Smooth muscle cell (in vitro differentiated cells): Measurements from ENCODE around the gene THSD7B. TPM values are rescaled to one million over a fixed set of nuclear protein-coding genes. Genes with fewer than 3 reads are reported as not detected.

Experiments used
- DNase-seq: peaks from one replicate; lab custom pipeline; 2025; ENCODE audit not compliant: unreplicated experiment; lab: John Stamatoyannopoulos, UW
- H2AFZ ChIP-seq: fragments of 200-600 bp; sonication (generic); 2 replicates; pipeline ENCODE4 v1.6.0; 2016; ENCODE audit warnings: antibody characterized with exemption, low read depth, mild to moderate bottlenecking
- H3F3A ChIP-seq: fragments of 200-600 bp; sonication (generic); 2 replicates; pipeline ENCODE4 v1.6.0; 2017; ENCODE audit warnings: antibody characterized with exemption, low read depth
- H3K27ac ChIP-seq: fragments of 200-600 bp; sonication (generic); 2 replicates; pipeline ENCODE4 v1.5.1; 2016; ENCODE audit warnings: low read depth, mild to moderate bottlenecking
- H3K27me3 ChIP-seq: fragments of 200-600 bp; sonication (generic); 2 replicates; pipeline ENCODE4 v1.6.1; 2016; ENCODE audit warnings: low read depth, mild to moderate bottlenecking
- H3K36me3 ChIP-seq: fragments of 200-600 bp; sonication (generic); 2 replicates; pipeline ENCODE4 v1.5.1; 2016; ENCODE audit warnings: low read depth
- H3K4me1 ChIP-seq: fragments of 200-600 bp; sonication (generic); 2 replicates; pipeline ENCODE4 v1.5.1; 2016; ENCODE audit warnings: low read depth
- H3K4me2 ChIP-seq: fragments of 200-600 bp; sonication (generic); 2 replicates; pipeline ENCODE4 v1.6.0; 2016; ENCODE audit warnings: mild to moderate bottlenecking
- H3K4me3 ChIP-seq: fragments of 200-600 bp; sonication (generic); 2 replicates; pipeline ENCODE4 v1.5.1; 2016; ENCODE audit warnings: mild to moderate bottlenecking
- H3K79me2 ChIP-seq: fragments of 200-600 bp; sonication (generic); 2 replicates; pipeline ENCODE4 v1.6.0; 2016; ENCODE audit warnings: low read depth, mild to moderate bottlenecking
- H3K9ac ChIP-seq: fragments of 200-600 bp; sonication (generic); 2 replicates; pipeline ENCODE4 v1.6.0; 2016; ENCODE audit warnings: low read depth
- H3K9me3 ChIP-seq: fragments of 200-600 bp; sonication (generic); replicated peaks from 2 replicates; pipeline ENCODE4 v1.5.1; 2016; ENCODE audit warnings: low read depth
- H4K20me1 ChIP-seq: fragments of 200-600 bp; sonication (generic); 2 replicates; pipeline ENCODE4 v1.6.0; 2016; ENCODE audit warnings: low read depth
- WGBS: methylation state at CpG from one replicate; pipeline ENCODE4 v1.1.7; 2016; ENCODE audit warnings: low lambda C conversion rate; 5-methylcytosine and 5-hydroxymethylcytosine counted together
- polyA plus RNA-seq: library from polyadenylated mRNA; unstranded; fragments of >200 nt; fragmentation: Nextera tagmentation; extraction: Ambion mirVana; gene quantifications from 2 replicates; pipeline ENCODE4 v1.2.1, GENCODE V29; 2016
- total RNA-seq: library from RNA; depleted of rRNA; stranded (reverse); fragments of >200 nt; gene quantifications from 2 replicates; pipeline ENCODE4 v1.2.3, GENCODE V29; 2014
- TF ChIP-seq, protein P1 (sequence below): fragments of 200-600 bp; sonication (generic); IDR thresholded peaks from 2 replicates; pipeline ENCODE4 v1.5.1; 2017; ENCODE audit warnings: borderline replicate concordance, mild to moderate bottlenecking, antibody characterized with exemption; ENCODE audit not compliant: insufficient read depth, poor library complexity, severe bottlenecking

The THSD7B gene
- total and polyA plus RNA-seq, 2 experiments from 2014 or later: not detected

DNA sequence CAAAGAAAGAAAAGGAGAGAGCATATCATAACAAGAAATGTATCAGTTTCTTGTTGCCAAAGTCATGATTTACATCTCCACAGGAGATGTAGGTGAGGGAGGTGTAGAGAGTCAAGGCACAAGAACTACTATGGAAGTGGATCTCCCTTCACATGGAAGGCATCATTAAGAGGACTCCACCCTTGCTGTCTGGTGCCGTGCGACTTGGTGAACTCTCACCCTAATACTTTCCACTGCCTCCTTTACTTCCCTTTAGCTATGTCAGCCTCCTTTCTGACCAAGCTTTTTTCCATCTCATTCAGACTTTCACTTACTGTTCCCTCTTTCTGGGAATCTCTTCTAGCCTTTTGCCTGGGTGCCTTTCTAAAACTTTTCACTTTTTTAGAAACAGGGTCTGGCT, 490.0 kb downstream of the THSD7B start:
- H3K4me2 ChIP-seq: no peak overlapping the region
- H3K9ac ChIP-seq: no peak overlapping the region
- H3K4me1 ChIP-seq: no peaks in the 10 kb centered on the region
- TF ChIP-seq, protein P1, sequence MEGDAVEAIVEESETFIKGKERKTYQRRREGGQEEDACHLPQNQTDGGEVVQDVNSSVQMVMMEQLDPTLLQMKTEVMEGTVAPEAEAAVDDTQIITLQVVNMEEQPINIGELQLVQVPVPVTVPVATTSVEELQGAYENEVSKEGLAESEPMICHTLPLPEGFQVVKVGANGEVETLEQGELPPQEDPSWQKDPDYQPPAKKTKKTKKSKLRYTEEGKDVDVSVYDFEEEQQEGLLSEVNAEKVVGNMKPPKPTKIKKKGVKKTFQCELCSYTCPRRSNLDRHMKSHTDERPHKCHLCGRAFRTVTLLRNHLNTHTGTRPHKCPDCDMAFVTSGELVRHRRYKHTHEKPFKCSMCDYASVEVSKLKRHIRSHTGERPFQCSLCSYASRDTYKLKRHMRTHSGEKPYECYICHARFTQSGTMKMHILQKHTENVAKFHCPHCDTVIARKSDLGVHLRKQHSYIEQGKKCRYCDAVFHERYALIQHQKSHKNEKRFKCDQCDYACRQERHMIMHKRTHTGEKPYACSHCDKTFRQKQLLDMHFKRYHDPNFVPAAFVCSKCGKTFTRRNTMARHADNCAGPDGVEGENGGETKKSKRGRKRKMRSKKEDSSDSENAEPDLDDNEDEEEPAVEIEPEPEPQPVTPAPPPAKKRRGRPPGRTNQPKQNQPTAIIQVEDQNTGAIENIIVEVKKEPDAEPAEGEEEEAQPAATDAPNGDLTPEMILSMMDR: no peak
- no peak for DNase-seq
- no peaks in the 10 kb centered on the region for H3K79me2 ChIP-seq
- H3K4me3 ChIP-seq: no peak overlapping the region
- H2AFZ ChIP-seq: no peak overlapping the region
- H3K36me3 ChIP-seq: no peaks in the 10 kb centered on the region
- H3K27ac ChIP-seq: no peak overlapping the region
- no peaks in the 10 kb centered on the region for H3F3A ChIP-seq
- 88% methylated on average over 2 of the region's 2 CpGs for WGBS
- no peaks in the 10 kb centered on the region for H3K9me3 ChIP-seq
- no peaks in the 10 kb centered on the region for H4K20me1 ChIP-seq
- no peaks in the 10 kb centered on the region for H3K27me3 ChIP-seq

DNA sequence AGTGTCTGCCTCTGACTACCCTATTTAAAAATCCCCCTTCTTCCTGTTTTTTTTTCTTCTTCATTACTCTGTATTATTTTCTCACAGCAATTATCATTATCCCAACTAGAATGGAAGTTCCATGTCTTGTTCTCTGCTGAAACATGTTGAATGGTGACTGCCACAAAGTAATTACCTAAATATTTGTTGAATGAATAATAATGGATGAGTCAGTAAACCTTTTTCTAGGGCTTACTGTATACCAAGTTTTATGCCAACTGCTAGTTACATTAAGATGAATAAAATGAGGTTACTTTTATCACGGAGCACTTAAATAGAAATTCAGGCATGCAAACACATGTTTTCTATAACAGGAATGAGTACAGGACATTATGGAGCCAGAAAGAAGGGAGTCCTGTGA, 490.6 kb downstream of the THSD7B start:
- H3K27me3 ChIP-seq: no peaks in the 10 kb centered on the region
- H3K4me1 ChIP-seq: no peaks in the 10 kb centered on the region
- no peaks in the 10 kb centered on the region for H3K9me3 ChIP-seq
- H3K79me2 ChIP-seq: no peaks in the 10 kb centered on the region
- H3K4me3 ChIP-seq: no peak overlapping the region
- 69% methylated on average over 1 of the region's 1 CpG for WGBS
- H3K9ac ChIP-seq: no peak overlapping the region
- no peaks in the 10 kb centered on the region for H3F3A ChIP-seq
- H3K36me3 ChIP-seq: no peaks in the 10 kb centered on the region
- H2AFZ ChIP-seq: no peak overlapping the region
- H3K4me2 ChIP-seq: no peak overlapping the region
- TF ChIP-seq, protein P1: no peak
- H3K27ac ChIP-seq: no peak overlapping the region
- H4K20me1 ChIP-seq: no peaks in the 10 kb centered on the region
- DNase-seq: no peak

DNA sequence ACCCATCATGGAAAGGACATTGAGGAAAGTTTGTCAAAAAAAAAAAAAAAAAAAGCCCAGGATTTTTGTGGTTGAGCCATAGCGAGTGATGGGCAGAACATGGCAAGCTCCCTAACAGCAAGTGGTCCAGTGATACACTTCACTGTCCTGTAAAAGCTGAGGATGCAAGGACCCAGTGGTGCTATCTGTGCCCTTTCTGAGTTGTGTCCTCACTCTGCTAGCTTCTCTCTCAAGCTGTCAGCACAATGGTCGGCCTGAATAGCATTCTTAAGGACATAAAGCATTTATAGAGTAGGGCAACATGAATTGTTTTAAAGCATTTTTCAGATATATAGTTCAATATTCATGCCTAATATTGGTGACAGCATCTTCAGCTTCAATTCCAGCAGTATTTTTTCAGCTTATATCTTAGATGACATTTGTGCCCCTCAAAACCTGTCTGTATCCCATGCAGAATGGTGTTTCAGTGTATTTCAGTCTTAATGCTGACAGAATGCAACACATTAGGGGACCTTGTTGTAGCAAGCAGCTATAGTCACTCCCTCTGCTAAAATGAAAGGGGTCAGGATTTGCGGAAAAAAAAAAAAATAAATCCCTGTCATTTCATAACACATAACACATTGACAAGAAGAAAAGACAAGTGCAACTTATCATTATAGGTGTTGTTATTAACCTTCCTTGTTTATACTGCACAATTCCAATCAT, 496.7 kb downstream of the THSD7B start:
- 64% methylated on average over 3 of the region's 3 CpGs for WGBS

More for the DNA sequence above, 496.7 kb downstream of the THSD7B start:
- H3K4me3 ChIP-seq: no peak overlapping the region
- TF ChIP-seq, protein P1: no peak
- H3K4me2 ChIP-seq: no peak overlapping the region
- no peaks in the 10 kb centered on the region for H3K9me3 ChIP-seq
- no peak overlapping the region for H3K9ac ChIP-seq
- no peak overlapping the region for H3K27ac ChIP-seq
- no peaks in the 10 kb centered on the region for H3K27me3 ChIP-seq
- H3K36me3 ChIP-seq: no peaks in the 10 kb centered on the region
- no peaks in the 10 kb centered on the region for H3K79me2 ChIP-seq
- H2AFZ ChIP-seq: no peak overlapping the region
- H3K4me1 ChIP-seq: no peaks in the 10 kb centered on the region
- DNase-seq: no peak
- H3F3A ChIP-seq: no peaks in the 10 kb centered on the region
- no peaks in the 10 kb centered on the region for H4K20me1 ChIP-seq
